Endothelial cell (in vitro differentiated cells): Measurements from ENCODE around the gene AMBP. TPM values are rescaled to one million over a fixed set of nuclear protein-coding genes. Genes with fewer than 3 reads are reported as not detected.

Experiments used
- DNase-seq: peaks from one replicate; pipeline ENCODE4 v3.0.0; 2021; ENCODE audit warnings: low spot score
- H3K27ac Mint-ChIP-seq: one replicate; pipeline ENCODE4 v1.8.0; 2021; ENCODE audit warnings: mixed read lengths, inconsistent platforms; ENCODE audit not compliant: unreplicated experiment
- H3K27me3 Mint-ChIP-seq: one replicate; pipeline ENCODE4 v1.8.0; 2021; ENCODE audit warnings: mild to moderate bottlenecking, moderate library complexity, mixed read lengths, inconsistent platforms; ENCODE audit not compliant: unreplicated experiment
- H3K36me3 Mint-ChIP-seq: one replicate; pipeline ENCODE4 v1.8.0; 2021; ENCODE audit warnings: mild to moderate bottlenecking, low read depth, mixed read lengths, inconsistent platforms; ENCODE audit not compliant: unreplicated experiment
- H3K4me1 Mint-ChIP-seq: one replicate; pipeline ENCODE4 v1.8.0; 2021; ENCODE audit warnings: mild to moderate bottlenecking, mixed read lengths, inconsistent platforms; ENCODE audit not compliant: unreplicated experiment
- H3K4me3 Mint-ChIP-seq: one replicate; pipeline ENCODE4 v1.8.0; 2021; ENCODE audit warnings: mild to moderate bottlenecking, mixed read lengths, inconsistent platforms; ENCODE audit not compliant: unreplicated experiment
- H3K9me3 Mint-ChIP-seq: one replicate; pipeline ENCODE4 v1.8.0; 2021; ENCODE audit warnings: mixed read lengths, inconsistent platforms; ENCODE audit not compliant: unreplicated experiment
- CTCF ChIP-seq: fragments of 200-600 bp; sonication (generic); IDR thresholded peaks from one replicate; pipeline ENCODE4 v1.5.0; 2021; ENCODE audit warnings: antibody characterized with exemption; ENCODE audit not compliant: unreplicated experiment
- total RNA-seq: library from RNA; stranded (reverse); fragmentation: NEBNext Ultra II Directional; extraction: Animal tissue kit (Norgen Biotek cat#: 25700); gene quantifications from one replicate; pipeline ENCODE4 v1.2.1, GENCODE V29; 2021; ENCODE audit not compliant: unreplicated experiment

The AMBP gene
- total RNA-seq, 1 donor from 2014 or later = not detected

GRCh38 chr9:114116126-114116747, 38.1 kb upstream of the AMBP start:
- no peaks in the 10 kb centered on the region for H3K36me3 Mint-ChIP-seq
- DNase-seq = no peak
- no peaks in the 10 kb centered on the region for H3K4me1 Mint-ChIP-seq
- H3K27ac Mint-ChIP-seq = no peak overlapping the region
- peaks cover 10% of the 10 kb centered on the region for H3K27me3 Mint-ChIP-seq
- no peak for TF ChIP-seq CTCF
- H3K4me3 Mint-ChIP-seq = no peak overlapping the region
- no peaks in the 10 kb centered on the region for H3K9me3 Mint-ChIP-seq

- no peaks in the 10 kb centered on the region for H3K9me3 Mint-ChIP-seq
- no peak overlapping the region for H3K27ac Mint-ChIP-seq
- H3K4me3 Mint-ChIP-seq = no peak overlapping the region
- H3K4me1 Mint-ChIP-seq = no peaks in the 10 kb centered on the region
- no peak for DNase-seq
- H3K36me3 Mint-ChIP-seq = no peaks in the 10 kb centered on the region
- H3K27me3 Mint-ChIP-seq = peaks cover 12% of the 10 kb centered on the region
- no peak for TF ChIP-seq CTCF
Observed at GRCh38 chr9:114115654-114116125, 37.6 kb upstream of the AMBP start.

- no peaks in the 10 kb centered on the region for H3K4me1 Mint-ChIP-seq
- peaks cover 9% of the 10 kb centered on the region for H3K27me3 Mint-ChIP-seq
- no peak overlapping the region for H3K4me3 Mint-ChIP-seq
- no peak for DNase-seq
- no peak overlapping the region for H3K27ac Mint-ChIP-seq
- no peaks in the 10 kb centered on the region for H3K9me3 Mint-ChIP-seq
- H3K36me3 Mint-ChIP-seq = no peaks in the 10 kb centered on the region
- no peak for TF ChIP-seq CTCF
Observed at GRCh38 chr9:114114364-114114763, 36.3 kb upstream of the AMBP start.

- Mint-ChIP-seq H3K4me1 (no peaks in the 10 kb centered on the region), H3K27ac (no peak overlapping the region), H3K4me3 (no peak overlapping the region), H3K9me3 (no peaks in the 10 kb centered on the region), H3K27me3 (peaks cover 10% of the 10 kb centered on the region), H3K36me3 (no peaks in the 10 kb centered on the region)
- DNase-seq = no peak
- TF ChIP-seq CTCF = no peak
Observed at GRCh38 chr9:114112778-114113584, 34.9 kb upstream of the AMBP start.

- peaks cover 13% of the 10 kb centered on the region for H3K27me3 Mint-ChIP-seq
- H3K4me3 Mint-ChIP-seq = no peak overlapping the region
- H3K36me3 Mint-ChIP-seq = no peaks in the 10 kb centered on the region
- no peaks in the 10 kb centered on the region for H3K4me1 Mint-ChIP-seq
- H3K9me3 Mint-ChIP-seq = no peaks in the 10 kb centered on the region
- no peak for TF ChIP-seq CTCF
- no peak for DNase-seq
- no peak overlapping the region for H3K27ac Mint-ChIP-seq
Observed at GRCh38 chr9:114112325-114112724, 34.2 kb upstream of the AMBP start.
